OCI-LY7 (cell line): Measurements from ENCODE around the gene SAE1. TPM values are rescaled to one million over a fixed set of nuclear protein-coding genes. Genes with fewer than 3 reads are reported as not detected.

Source experiments
- BruUV-seq: library from RNA; stranded (reverse); fragments of 400-500 nt; replicated peaks from 2 replicates; lab custom pipeline; 2021; lab: Mats Ljungman, UMichigan
- CTCF ChIA-PET: fragments of 300-600 bp; sonication (Branson Sonifier 250); formaldehyde crosslinking; loops from one replicate; lab custom pipeline; 2022; ENCODE audit warnings: antibody characterized with exemption; ENCODE audit not compliant: unreplicated experiment; lab: Charles Lee
- POLR2A ChIA-PET: fragments of 300-600 bp; sonication (Branson Sonifier 250); formaldehyde crosslinking; loops from one replicate; lab custom pipeline; 2022; ENCODE audit warnings: antibody characterized with exemption; lab: Charles Lee
- DNase-seq: peaks from one replicate; pipeline ENCODE4 v3.0.0-alpha.2; 2015; ENCODE audit warnings: low spot score
- H2AFZ ChIP-seq: fragments of 200-600 bp; sonication (generic), shearing (Covaris generic); 2 replicates; pipeline ENCODE4 v1.6.1; 2014; ENCODE audit warnings: mild to moderate bottlenecking, antibody characterized with exemption, low read length, moderate library complexity
- H3K27ac ChIP-seq: fragments of 200-600 bp; sonication (generic); 2 replicates; pipeline ENCODE4 v1.5.1; 2014; ENCODE audit warnings: mixed run types, low read depth, mild to moderate bottlenecking, moderate library complexity, low read length, inconsistent platforms; ENCODE audit not compliant: poor library complexity, severe bottlenecking
- H3K36me3 ChIP-seq: fragments of 200-600 bp; sonication (generic); 2 replicates; pipeline ENCODE4 v1.6.1; 2014; ENCODE audit warnings: mild to moderate bottlenecking, antibody characterized with exemption, low read length, moderate library complexity, mixed read lengths; ENCODE audit not compliant: insufficient read depth
- H3K4me1 ChIP-seq: fragments of 200-600 bp; sonication (generic); 2 replicates; pipeline ENCODE4 v1.5.1; 2014; ENCODE audit warnings: mild to moderate bottlenecking, low read length; ENCODE audit not compliant: insufficient read depth, poor library complexity, severe bottlenecking
- H3K4me2 ChIP-seq: fragments of 200-600 bp; sonication (generic); 2 replicates; pipeline ENCODE4 v1.6.1; 2014; ENCODE audit warnings: mild to moderate bottlenecking, low read length
- H3K4me3 ChIP-seq: fragments of 200-600 bp; sonication (generic); 2 replicates; pipeline ENCODE4 v1.5.1; 2014; ENCODE audit warnings: mild to moderate bottlenecking, low read depth, low read length; ENCODE audit not compliant: poor library complexity, severe bottlenecking
- H3K79me2 ChIP-seq: fragments of 200-600 bp; sonication (generic); 2 replicates; pipeline ENCODE4 v1.6.1; 2016; ENCODE audit warnings: low read depth, mild to moderate bottlenecking, low read length, moderate library complexity, mixed read lengths; ENCODE audit not compliant: insufficient read depth
- H3K9me2 ChIP-seq: fragments of 200-600 bp; sonication (generic); 2 replicates; pipeline ENCODE4 v1.6.1; 2016; ENCODE audit warnings: mild to moderate bottlenecking, low read length, mixed read lengths; ENCODE audit not compliant: insufficient read depth
- H3K9me3 ChIP-seq: fragments of 200-600 bp; sonication (generic); 2 replicates; pipeline ENCODE4 v1.6.1; 2014; ENCODE audit warnings: mild to moderate bottlenecking, mixed run types, low read length, mixed read lengths
- H4K20me1 ChIP-seq: fragments of 200-600 bp; sonication (generic); 2 replicates; pipeline ENCODE4 v1.6.1; 2014; ENCODE audit warnings: mild to moderate bottlenecking, antibody characterized with exemption, low read length, moderate library complexity, mixed read lengths; ENCODE audit not compliant: insufficient read depth
- CTCF ChIP-seq: fragments of 200-600 bp; sonication (generic); conservative IDR thresholded peaks from 2 replicates; pipeline ENCODE4 v1.5.1; 2014; ENCODE audit warnings: mild to moderate bottlenecking, antibody characterized with exemption, low read length, moderate library complexity, mixed read lengths
- EZH2phosphoT487 ChIP-seq: fragments of 200-600 bp; sonication (generic); IDR thresholded peaks from 2 replicates; pipeline ENCODE4 v1.6.1; 2018; ENCODE audit warnings: low read depth, borderline replicate concordance, mild to moderate bottlenecking, mixed run types, antibody characterized with exemption, low read length, moderate library complexity, mixed read lengths
- intact Hi-C: fragments of 100-400 bp; cut with micrococcal nuclease; formaldehyde crosslinking; loops from one replicate; pipeline ENCODE4 v1.10.0; 2022; ENCODE audit not compliant: unreplicated experiment
- total RNA-seq, 2 experiments: library from RNA; depleted of rRNA in 1 of 2; stranded (reverse); fragments of >200 nt in 1 of 2; shearing (Covaris generic) in 1 of 2; gene quantifications; 2 replicates each; pipeline ENCODE4 v1.2.3, GENCODE V29; 2014 to 2022

The SAE1 gene
- total RNA-seq, 2 experiments from 2014 or later = 144 to 165 TPM

DNA sequence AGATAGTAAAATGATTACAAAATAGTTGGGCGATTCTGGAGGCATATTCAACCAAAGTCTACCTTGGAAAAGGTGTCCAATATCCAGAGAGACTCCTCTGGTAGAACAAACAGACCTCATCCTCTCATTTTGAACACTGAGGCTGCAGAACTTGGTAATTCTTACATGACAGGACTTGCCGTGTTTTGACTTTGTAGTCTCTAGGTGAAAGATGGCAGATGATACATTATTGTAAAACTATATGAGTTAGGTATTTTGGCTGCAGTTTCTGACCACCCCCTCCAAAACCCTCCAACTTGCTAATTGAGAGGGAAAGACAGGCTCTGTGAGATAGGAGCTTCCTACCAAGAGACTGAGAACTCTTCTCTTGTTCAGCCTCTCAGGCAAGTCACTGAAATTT lies 22.6 kb downstream of the SAE1 start:
- Histone ChIP-seq H3K9me2 (no peaks in the 10 kb centered on the region), H3K4me2 (no peak overlapping the region), H3K27ac (no peak overlapping the region), H4K20me1 (peaks cover 10% of the 10 kb centered on the region; the same call in 1 of the 2 replicates), H3K79me2 (peaks cover 29% of the 10 kb centered on the region), H3K4me3 (no peak overlapping the region), H3K36me3 (peaks cover 100% of the 10 kb centered on the region), H3K4me1 (peaks cover 18% of the 10 kb centered on the region), H3K9me3 (no peaks in the 10 kb centered on the region), H2AFZ (no peak overlapping the region)
- no peak for DNase-seq
- CTCF ChIA-PET = no interaction called here
- POLR2A ChIA-PET = no interaction called here
- no peak for TF ChIP-seq EZH2phosphoT487
- TF ChIP-seq CTCF = no peak
- no TSS peak for BruUV-seq
- intact Hi-C loops = no loop called here

- no peak overlapping the region for H2AFZ ChIP-seq
- H3K4me1 ChIP-seq = peaks cover 18% of the 10 kb centered on the region
- H3K9me3 ChIP-seq = no peaks in the 10 kb centered on the region
- ChIA-PET CTCF (no interaction called here), POLR2A (no interaction called here)
- no peak overlapping the region for H3K27ac ChIP-seq
- H4K20me1 ChIP-seq = peaks cover 10% of the 10 kb centered on the region; the same call in 1 of the 2 replicates
- DNase-seq = no peak
- H3K4me2 ChIP-seq = no peak overlapping the region
- TF ChIP-seq CTCF (no peak), EZH2phosphoT487 (no peak)
- intact Hi-C loops = no loop called here
- no peaks in the 10 kb centered on the region for H3K9me2 ChIP-seq
- H3K4me3 ChIP-seq = no peak overlapping the region
- H3K36me3 ChIP-seq = peaks cover 98% of the 10 kb centered on the region
- BruUV-seq = no TSS peak
- H3K79me2 ChIP-seq = peaks cover 21% of the 10 kb centered on the region; the same call in 1 of the 2 replicates
Observed at GRCh38 chr19:47155148-47155547, 24.5 kb downstream of the SAE1 start.

DNA sequence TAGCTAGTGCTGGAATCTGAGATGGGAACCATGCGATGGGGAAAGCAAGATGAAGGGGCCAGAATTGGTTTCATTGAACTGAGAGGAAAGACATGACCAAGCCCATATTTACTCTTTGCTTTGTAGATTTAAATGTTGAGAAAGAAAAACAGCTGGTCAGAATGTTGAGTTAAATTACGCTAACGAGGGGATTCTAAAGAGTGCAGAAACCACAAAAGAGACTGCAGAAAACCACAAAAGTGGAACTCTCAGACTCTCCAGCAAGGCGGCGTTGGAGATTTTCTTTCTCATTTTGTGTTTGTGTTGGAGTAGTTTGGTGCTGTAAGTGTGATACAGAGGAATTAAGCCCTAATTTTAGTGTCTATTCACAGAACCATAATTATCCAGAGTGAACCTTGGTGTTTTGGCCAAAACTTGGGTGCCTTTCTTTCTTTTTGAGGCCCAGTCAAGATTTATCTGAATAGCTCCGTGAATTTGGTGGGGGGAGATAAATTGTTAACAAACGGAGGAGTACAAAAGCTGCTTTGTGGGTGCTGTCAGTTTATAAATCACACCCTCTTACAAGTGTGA lies 26.3 kb downstream of the SAE1 start:
- BruUV-seq = TSS peak; percentile 15
- Histone ChIP-seq H3K9me2 (no peaks in the 10 kb centered on the region), H3K4me3 (no peak overlapping the region), H4K20me1 (peaks cover 5% of the 10 kb centered on the region; the same call in 1 of the 2 replicates), H3K27ac (no peak overlapping the region), H3K79me2 (peaks cover 24% of the 10 kb centered on the region; the same call in 1 of the 2 replicates), H3K9me3 (no peaks in the 10 kb centered on the region), H3K4me1 (peaks cover 18% of the 10 kb centered on the region), H2AFZ (no peak overlapping the region), H3K36me3 (peaks cover 94% of the 10 kb centered on the region), H3K4me2 (no peak overlapping the region)
- no peak for DNase-seq
- no peak for TF ChIP-seq EZH2phosphoT487
- ChIA-PET POLR2A (interaction anchor here (0.6 kb wide), 1 partner anchor 8 kb away, joined by 3 read pairs; no protein-coding TSS in a partner anchor), CTCF (no interaction called here)
- intact Hi-C loops = no loop called here
